Activated naive CD8-positive, alpha-beta T cell treated with anti-CD3 and anti-CD28 coated beads, Interleukin-2, amount 50 U/mL, for 16 hours (primary cell): Measurements from ENCODE around the gene COG6.
A peak's percentile ranks its signal among the peaks of the same experiment; 100 is the strongest.

Experiments used
- DNase-seq: peaks from one replicate; pipeline ENCODE4 v3.0.0-alpha.2; 2020; ENCODE audit warnings: low read depth, low spot score

Gene COG6

GRCh38 chr13:39655569-39656324, at the start of gene COG6:
TSS of gene COG6 (plus strand) at chr13:39655662. CDS start at chr13:39655727, 65 bp downstream.
- peak; percentile 86 for DNase-seq

- DNase-seq: no peak
Measured at GRCh38 chr13:39605677-39606320, 49.7 kb upstream of the COG6 start.

GRCh38 chr13:39607876-39608275, 47.6 kb upstream of the COG6 start:
- DNase-seq: no peak

- peak; percentile 33 for DNase-seq
Measured at GRCh38 chr13:39612023-39612637, 43.3 kb upstream of the COG6 start.

GRCh38 chr13:39616087-39616694, 39.3 kb upstream of the COG6 start:
- DNase-seq: no peak

- no peak for DNase-seq
Measured at GRCh38 chr13:39618561-39618960, 36.9 kb upstream of the COG6 start.

GRCh38 chr13:39623466-39623865, 32.0 kb upstream of the COG6 start:
- DNase-seq: no peak

- DNase-seq: no peak
Measured at GRCh38 chr13:39631307-39631706, 24.2 kb upstream of the COG6 start.

GRCh38 chr13:39632994-39633393, 22.5 kb upstream of the COG6 start:
- DNase-seq: no peak

GRCh38 chr13:39635564-39635963, 19.9 kb upstream of the COG6 start:
- DNase-seq: no peak

GRCh38 chr13:39637890-39638289, 17.6 kb upstream of the COG6 start:
- no peak for DNase-seq

- DNase-seq: no peak
Measured at GRCh38 chr13:39641645-39642044, 13.8 kb upstream of the COG6 start.

- DNase-seq: no peak
Measured at GRCh38 chr13:39646122-39646521, 9.3 kb upstream of the COG6 start.

GRCh38 chr13:39655041-39655568, 357 bp upstream of the COG6 start:
- DNase-seq: no peak

- DNase-seq: no peak
Measured at GRCh38 chr13:39656325-39656677, 839 bp downstream of the COG6 start.

GRCh38 chr13:39663508-39663907, 8.0 kb downstream of the COG6 start:
- no peak for DNase-seq

- DNase-seq: no peak
Measured at GRCh38 chr13:39663958-39664357, 8.5 kb downstream of the COG6 start.

GRCh38 chr13:39665763-39666162, 10.3 kb downstream of the COG6 start:
- DNase-seq: no peak

- DNase-seq: no peak
Measured at GRCh38 chr13:39670445-39670844, 15.0 kb downstream of the COG6 start.

GRCh38 chr13:39672378-39673132, 17.1 kb downstream of the COG6 start:
- DNase-seq: no peak

GRCh38 chr13:39675904-39676303, 20.4 kb downstream of the COG6 start:
- no peak for DNase-seq
